ENCODE results near the gene KRTAP10-1.

Gene KRTAP10-1

GRCh38 chr21:44522753-44523204 lies 17.2 kb downstream of the KRTAP10-1 start:
- Histone ChIP-seq H3K4me3 (ENCODE audit: low read length) (no peak overlapping the region), H3K27ac (ENCODE audit: low read length) (no peak overlapping the region), H3K27me3 (ENCODE audit: insufficient read depth, low read length) (no peaks in the 10 kb centered on the region), H3K9me3 (ENCODE audit: insufficient read depth, low read depth, low read length) (peaks cover 6% of the 10 kb centered on the region; the same call in 1 of the 2 replicates), H3K36me3 (ENCODE audit: insufficient read depth, low read depth, low read length) (no peaks in the 10 kb centered on the region), H3K4me1 (ENCODE audit: insufficient read depth, low read length) (no peaks in the 10 kb centered on the region), H3K9ac (ENCODE audit: low read depth, low read length) (no peak overlapping the region)

- Histone ChIP-seq H3K4me3 (ENCODE audit: low read length) (no peak overlapping the region), H3K27ac (ENCODE audit: low read length) (no peak overlapping the region), H3K9me3 (ENCODE audit: insufficient read depth, low read depth, low read length) (peaks cover 6% of the 10 kb centered on the region; the same call in 1 of the 2 replicates), H3K4me1 (ENCODE audit: insufficient read depth, low read length) (no peaks in the 10 kb centered on the region), H3K27me3 (ENCODE audit: insufficient read depth, low read length) (no peaks in the 10 kb centered on the region), H3K36me3 (ENCODE audit: insufficient read depth, low read depth, low read length) (no peaks in the 10 kb centered on the region), H3K9ac (ENCODE audit: low read depth, low read length) (no peak overlapping the region)
Measured at GRCh38 chr21:44521928-44522752, 17.9 kb downstream of the KRTAP10-1 start.

DNA sequence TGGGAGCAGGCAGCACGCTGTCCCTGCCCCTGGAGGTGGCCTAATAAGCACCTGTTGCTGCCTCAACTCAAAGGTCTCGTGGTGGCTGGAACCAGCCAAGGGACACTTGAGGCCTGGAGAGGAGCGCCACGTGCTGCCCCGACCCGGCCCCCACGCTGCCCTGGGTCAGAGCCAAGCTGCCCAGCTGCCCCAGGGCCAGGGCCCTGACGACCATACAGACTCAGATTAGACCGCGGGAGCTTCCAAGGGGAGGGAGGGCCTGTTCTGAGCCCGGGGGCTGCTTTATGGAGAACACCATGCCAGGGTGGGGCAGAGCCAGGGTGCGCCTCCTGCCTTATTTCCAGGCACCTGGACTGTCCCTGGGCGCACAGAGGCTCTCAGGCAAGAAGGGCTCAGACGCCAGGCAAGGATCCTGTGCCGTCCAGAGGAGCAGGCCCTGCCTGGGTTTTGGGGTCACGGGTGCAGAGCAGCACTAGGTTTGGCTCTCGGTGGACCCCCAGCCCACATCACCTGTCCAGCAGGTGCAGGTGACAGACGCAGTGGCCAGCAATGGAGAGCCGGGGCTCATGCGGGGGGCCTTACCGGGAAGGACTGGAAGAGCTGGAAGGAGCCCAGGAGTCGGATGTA lies 18.6 kb downstream of the KRTAP10-1 start:
- Histone ChIP-seq H3K4me1 (ENCODE audit: insufficient read depth, low read length) (no peaks in the 10 kb centered on the region), H3K27ac (ENCODE audit: low read length) (no peak overlapping the region), H3K27me3 (ENCODE audit: insufficient read depth, low read length) (no peaks in the 10 kb centered on the region), H3K4me3 (ENCODE audit: low read length) (no peak overlapping the region), H3K36me3 (ENCODE audit: insufficient read depth, low read depth, low read length) (no peaks in the 10 kb centered on the region), H3K9ac (ENCODE audit: low read depth, low read length) (no peak overlapping the region), H3K9me3 (ENCODE audit: insufficient read depth, low read depth, low read length) (peaks cover 6% of the 10 kb centered on the region; the same call in 1 of the 2 replicates)

GRCh38 chr21:44520326-44521300 lies 19.4 kb downstream of the KRTAP10-1 start:
- H3K9me3 ChIP-seq (ENCODE audit: insufficient read depth, low read depth, low read length): peaks cover 6% of the 10 kb centered on the region; the same call in 1 of the 2 replicates
- H3K4me3 ChIP-seq (ENCODE audit: low read length): no peak overlapping the region
- H3K27me3 ChIP-seq (ENCODE audit: insufficient read depth, low read length): no peaks in the 10 kb centered on the region
- no peaks in the 10 kb centered on the region for H3K4me1 ChIP-seq (ENCODE audit: insufficient read depth, low read length)
- H3K27ac ChIP-seq (ENCODE audit: low read length): no peak overlapping the region
- no peak overlapping the region for H3K9ac ChIP-seq (ENCODE audit: low read depth, low read length)
- H3K36me3 ChIP-seq (ENCODE audit: insufficient read depth, low read depth, low read length): no peaks in the 10 kb centered on the region

DNA sequence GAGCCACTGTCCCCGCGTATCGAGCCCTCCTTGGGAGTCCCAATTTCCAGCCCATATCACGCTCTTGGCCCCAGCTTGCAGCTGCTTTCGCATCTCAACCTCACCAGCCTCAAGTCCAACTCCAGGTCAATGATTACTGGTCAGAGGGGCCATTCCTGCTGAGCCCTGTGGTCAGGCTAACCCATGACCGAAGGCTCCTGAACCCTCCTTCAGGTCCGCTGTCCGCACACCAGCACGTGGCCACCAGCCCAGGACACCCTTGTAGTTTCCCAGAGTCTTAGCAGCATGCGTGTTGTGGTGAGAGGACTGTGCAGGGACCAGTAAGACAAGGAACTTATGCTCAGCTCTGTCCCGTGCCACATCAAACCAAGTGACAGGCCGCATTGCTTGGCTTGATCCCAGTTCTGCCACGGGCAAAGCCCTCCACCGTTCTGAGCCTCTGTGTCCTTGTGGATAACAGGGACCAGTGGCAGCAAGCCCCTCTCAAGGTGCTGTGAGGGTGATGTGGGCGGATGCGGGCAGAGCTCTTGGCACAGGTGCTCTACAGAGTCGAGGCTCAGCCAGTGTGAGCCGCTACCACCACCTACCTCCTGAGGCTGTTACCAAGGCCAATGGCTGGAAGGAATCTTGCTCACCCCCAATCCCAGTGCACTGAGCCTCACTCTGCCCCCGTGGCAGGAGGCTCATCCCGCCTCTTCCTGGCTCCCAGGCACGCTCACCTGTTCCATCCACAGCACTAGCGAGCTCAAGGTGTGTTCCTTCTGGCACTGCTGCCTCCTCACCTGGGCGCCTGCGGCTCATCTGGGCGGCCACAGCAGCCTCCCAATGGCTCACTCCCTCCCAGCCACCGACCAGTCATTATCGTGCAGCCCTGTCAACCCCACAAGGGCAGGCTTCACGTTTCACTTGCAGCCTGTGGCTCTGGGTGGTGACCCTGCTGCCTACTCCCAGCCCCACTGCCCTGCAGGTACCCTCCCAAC lies 20.4 kb downstream of the KRTAP10-1 start:
- Histone ChIP-seq H3K4me3 (ENCODE audit: low read length) (no peak overlapping the region), H3K36me3 (ENCODE audit: insufficient read depth, low read depth, low read length) (no peaks in the 10 kb centered on the region), H3K4me1 (ENCODE audit: insufficient read depth, low read length) (no peaks in the 10 kb centered on the region), H3K9me3 (ENCODE audit: insufficient read depth, low read depth, low read length) (peaks cover 6% of the 10 kb centered on the region; the same call in 1 of the 2 replicates), H3K9ac (ENCODE audit: low read depth, low read length) (no peak overlapping the region), H3K27me3 (ENCODE audit: insufficient read depth, low read length) (no peaks in the 10 kb centered on the region), H3K27ac (ENCODE audit: low read length) (no peak overlapping the region)

GRCh38 chr21:44518686-44519085 lies 21.3 kb downstream of the KRTAP10-1 start:
- H3K27me3 ChIP-seq (ENCODE audit: insufficient read depth, low read length): no peaks in the 10 kb centered on the region

GRCh38 chr21:44517175-44517899 lies 22.7 kb downstream of the KRTAP10-1 start:
- Histone ChIP-seq H3K27ac (ENCODE audit: low read length) (no peak overlapping the region), H3K4me1 (ENCODE audit: insufficient read depth, low read length) (no peaks in the 10 kb centered on the region), H3K4me3 (ENCODE audit: low read length) (no peak overlapping the region), H3K9ac (ENCODE audit: low read depth, low read length) (no peak overlapping the region), H3K36me3 (ENCODE audit: insufficient read depth, low read depth, low read length) (no peaks in the 10 kb centered on the region), H3K9me3 (ENCODE audit: insufficient read depth, low read depth, low read length) (no peaks in the 10 kb centered on the region), H3K27me3 (ENCODE audit: insufficient read depth, low read length) (no peaks in the 10 kb centered on the region)

More at GRCh38 chr21:44518686-44519085, 21.3 kb downstream of the KRTAP10-1 start:
- Histone ChIP-seq H3K36me3 (ENCODE audit: insufficient read depth, low read depth, low read length) (no peaks in the 10 kb centered on the region), H3K4me1 (ENCODE audit: insufficient read depth, low read length) (no peaks in the 10 kb centered on the region), H3K4me3 (ENCODE audit: low read length) (no peak overlapping the region), H3K9ac (ENCODE audit: low read depth, low read length) (no peak overlapping the region), H3K9me3 (ENCODE audit: insufficient read depth, low read depth, low read length) (peaks cover 3% of the 10 kb centered on the region; the same call in 1 of the 2 replicates), H3K27ac (ENCODE audit: low read length) (no peak overlapping the region)

DNA sequence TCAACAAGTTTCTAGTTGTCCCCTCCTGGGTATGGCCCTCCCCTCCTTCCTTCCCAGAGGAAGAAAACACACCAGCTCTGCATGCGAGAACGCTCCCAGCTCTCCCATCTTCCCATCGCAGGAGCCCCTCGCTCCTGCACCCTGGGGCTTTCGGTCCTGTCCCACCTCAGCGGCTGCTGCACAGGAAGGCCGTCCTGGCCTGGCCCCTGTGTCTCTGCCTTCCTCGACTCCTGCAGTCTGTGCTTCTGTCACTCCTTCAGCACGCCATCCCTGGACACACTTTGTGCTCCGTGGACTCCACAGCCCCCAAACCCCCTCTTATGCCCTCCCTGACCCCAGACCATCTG lies 23.2 kb downstream of the KRTAP10-1 start:
- Histone ChIP-seq H3K9ac (ENCODE audit: low read depth, low read length) (no peak overlapping the region), H3K27me3 (ENCODE audit: insufficient read depth, low read length) (no peaks in the 10 kb centered on the region), H3K4me1 (ENCODE audit: insufficient read depth, low read length) (no peaks in the 10 kb centered on the region), H3K9me3 (ENCODE audit: insufficient read depth, low read depth, low read length) (no peaks in the 10 kb centered on the region), H3K27ac (ENCODE audit: low read length) (no peak overlapping the region), H3K4me3 (ENCODE audit: low read length) (no peak overlapping the region), H3K36me3 (ENCODE audit: insufficient read depth, low read depth, low read length) (no peaks in the 10 kb centered on the region)

GRCh38 chr21:44516342-44516741 lies 23.7 kb downstream of the KRTAP10-1 start:
- no peak overlapping the region for H3K4me3 ChIP-seq (ENCODE audit: low read length)
- no peaks in the 10 kb centered on the region for H3K9me3 ChIP-seq (ENCODE audit: insufficient read depth, low read depth, low read length)
- no peaks in the 10 kb centered on the region for H3K27me3 ChIP-seq (ENCODE audit: insufficient read depth, low read length)
- H3K36me3 ChIP-seq (ENCODE audit: insufficient read depth, low read depth, low read length): no peaks in the 10 kb centered on the region
- no peaks in the 10 kb centered on the region for H3K4me1 ChIP-seq (ENCODE audit: insufficient read depth, low read length)
- H3K27ac ChIP-seq (ENCODE audit: low read length): no peak overlapping the region
- H3K9ac ChIP-seq (ENCODE audit: low read depth, low read length): no peak overlapping the region; the same call in 1 of the 2 replicates

Data from iPS-20b (cell line).